Islet precursor cell (in vitro differentiated cells): ENCODE measurements around the gene TMEM135.

Source experiments
- DNase-seq: peaks from one replicate; pipeline ENCODE4 v3.0.0-alpha.2; 2018

Gene TMEM135

DNA sequence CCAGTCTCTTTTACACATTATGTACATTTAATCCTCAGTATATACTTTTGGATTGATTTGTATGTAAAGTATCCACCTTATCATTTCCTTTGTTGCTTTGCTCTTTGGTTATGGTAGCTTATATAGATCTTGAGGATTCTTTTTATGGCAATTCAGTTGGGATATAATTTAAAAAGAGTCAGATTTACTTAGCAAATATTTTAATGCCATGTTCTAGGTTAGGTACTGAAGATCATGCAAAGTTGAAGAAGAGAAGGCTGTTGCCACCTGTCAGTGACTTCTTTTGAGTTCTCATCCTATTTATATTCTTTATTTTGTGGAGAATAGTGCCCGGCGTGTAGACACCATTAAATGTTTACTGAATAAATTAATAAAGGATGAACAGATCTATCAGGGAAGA lies 279.7 kb downstream of the TMEM135 start:
- DNase-seq: no peak

DNA sequence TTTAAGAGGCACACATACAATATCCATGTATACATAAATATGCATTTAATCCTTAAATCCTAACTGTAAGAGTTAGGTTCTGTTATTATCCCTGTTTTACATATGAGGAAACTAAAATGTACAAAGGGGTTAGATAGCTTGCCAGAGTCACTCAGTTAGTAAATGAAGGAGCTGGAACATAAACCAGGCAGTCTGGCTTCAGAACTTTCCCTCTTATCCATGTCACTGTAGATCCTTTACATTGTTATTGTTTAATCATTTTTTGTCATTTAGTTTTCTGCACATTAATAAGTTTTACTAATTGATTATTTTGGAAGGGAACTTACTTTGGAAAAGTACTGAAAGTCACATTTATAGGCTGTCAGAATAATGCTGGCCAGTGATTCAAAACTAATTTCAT lies 282.4 kb downstream of the TMEM135 start:
- no peak for DNase-seq

DNA sequence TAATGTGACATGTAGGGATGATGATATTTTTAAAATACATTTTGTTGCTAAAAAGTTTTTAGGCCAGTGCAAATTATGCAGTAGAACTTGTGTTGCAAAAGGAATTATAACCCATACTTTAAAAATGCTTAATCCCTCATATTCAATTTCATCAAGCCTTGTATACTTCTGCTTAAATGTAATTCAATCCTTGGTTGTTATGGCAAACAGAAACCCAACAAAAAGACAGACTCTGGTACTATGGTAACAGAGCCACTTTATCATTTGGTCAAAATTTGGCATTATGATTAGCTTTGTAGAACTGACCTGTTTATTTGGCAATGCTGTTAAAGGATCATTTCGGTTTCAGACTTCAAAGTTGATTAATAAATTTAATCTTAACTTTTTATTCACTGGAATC lies 284.8 kb downstream of the TMEM135 start:
- no peak for DNase-seq

DNA sequence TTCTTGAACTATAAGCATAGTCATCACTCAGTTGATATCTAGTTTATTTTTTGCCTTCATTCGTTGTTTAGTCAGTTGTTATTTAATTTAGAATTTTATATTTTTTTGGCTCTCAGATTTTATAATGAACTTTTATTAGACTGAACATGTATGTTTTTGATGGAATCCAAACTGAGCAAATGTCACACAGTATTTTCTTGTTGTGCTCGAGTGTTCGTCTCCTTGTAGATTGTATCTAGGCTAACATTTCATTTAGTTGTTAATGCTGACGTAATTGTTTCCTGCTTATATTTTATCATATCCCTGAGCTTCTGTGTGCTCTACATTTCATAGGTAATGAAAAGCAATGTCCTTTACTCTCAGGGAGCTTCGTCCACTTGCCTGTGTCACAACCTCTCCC lies 286.2 kb downstream of the TMEM135 start:
- no peak for DNase-seq

DNA sequence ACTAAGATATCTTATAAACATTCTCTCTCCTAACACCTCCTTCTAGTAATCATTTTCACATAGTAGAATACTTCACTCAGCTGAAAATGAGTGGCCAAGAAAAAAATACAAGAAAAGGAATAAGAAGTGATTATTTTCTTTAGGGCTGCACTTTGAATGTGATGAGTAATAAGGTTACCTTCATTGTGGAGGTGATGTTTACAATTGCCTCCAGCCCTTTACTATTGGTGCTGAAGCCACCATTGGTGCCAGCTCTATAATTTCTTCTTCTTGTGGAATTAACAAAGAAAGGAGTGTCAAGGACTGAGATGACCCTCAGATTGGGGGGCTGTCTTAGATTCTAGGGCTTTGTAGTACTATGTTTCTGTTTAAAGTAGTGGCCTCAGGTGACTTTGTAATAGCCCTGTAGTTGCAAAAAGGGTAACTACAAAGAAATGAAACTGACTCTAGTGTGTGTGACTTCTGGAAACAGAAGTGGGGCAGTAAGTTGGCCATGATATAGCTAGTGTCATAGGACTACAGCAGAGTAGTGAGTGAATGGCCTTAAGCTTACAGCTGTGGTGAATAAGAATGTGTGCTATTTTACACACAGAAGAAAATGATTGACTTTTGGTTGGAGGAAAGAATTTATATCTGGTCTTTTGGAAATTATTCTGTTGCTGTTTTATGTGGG lies 287.2 kb downstream of the TMEM135 start:
- no peak for DNase-seq

DNA sequence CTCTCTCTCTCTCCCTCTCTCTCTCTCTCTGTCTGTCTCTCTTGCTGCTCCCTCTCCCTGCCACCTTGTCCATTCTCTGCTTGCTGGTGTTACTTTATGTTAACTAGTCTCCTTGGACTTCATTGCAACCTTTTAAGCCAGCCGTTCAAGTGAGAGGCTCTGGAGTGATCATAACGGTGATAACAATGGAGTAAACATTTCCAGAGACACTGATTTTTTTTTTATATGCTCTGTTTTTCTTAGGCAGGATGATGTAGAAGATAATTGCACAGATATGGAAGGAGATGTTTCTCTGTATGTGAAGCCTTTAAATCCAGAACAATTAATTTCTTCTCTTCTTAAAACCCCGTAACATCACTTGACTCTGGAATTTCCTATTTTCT lies 287.7 kb downstream of the TMEM135 start:
- no peak for DNase-seq

DNA sequence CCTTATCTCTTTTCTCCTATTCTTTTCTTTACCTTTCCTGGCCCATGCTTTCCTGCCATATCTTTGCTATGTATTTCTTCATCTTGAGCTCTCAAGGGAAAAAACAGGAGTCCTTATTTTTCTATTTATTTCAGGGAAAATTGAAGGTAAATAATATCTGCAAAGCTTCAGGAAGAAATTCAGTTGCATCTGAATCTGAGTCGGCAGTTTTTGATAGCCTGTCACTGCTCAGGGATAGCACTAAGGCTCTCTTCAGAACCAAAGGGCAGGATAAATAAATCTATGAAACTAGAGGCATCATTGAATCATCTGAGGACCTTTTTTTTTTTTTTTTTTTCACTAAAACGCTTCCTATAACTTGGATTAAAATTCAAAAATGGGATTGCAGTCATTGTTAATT lies 288.9 kb downstream of the TMEM135 start:
- DNase-seq: no peak

DNA sequence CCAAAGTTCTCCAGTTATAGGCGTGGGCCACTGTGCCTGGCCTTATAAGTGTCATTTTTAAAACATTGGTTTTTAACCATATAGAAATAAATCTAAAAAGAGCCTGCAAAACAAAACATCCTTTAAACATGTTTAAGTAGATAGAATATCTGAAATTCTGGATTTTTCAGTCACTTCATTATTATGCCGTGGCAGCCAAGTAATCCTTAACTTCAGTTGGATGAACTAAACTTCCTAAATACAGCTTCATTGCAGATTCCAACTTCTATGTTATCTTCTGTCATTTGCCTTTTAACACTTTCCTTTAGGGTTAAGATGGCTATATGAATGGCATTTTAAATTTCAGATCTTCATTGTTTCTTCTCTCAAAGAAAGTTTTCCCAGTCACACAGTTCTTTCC lies 291.4 kb downstream of the TMEM135 start:
- no peak for DNase-seq

DNA sequence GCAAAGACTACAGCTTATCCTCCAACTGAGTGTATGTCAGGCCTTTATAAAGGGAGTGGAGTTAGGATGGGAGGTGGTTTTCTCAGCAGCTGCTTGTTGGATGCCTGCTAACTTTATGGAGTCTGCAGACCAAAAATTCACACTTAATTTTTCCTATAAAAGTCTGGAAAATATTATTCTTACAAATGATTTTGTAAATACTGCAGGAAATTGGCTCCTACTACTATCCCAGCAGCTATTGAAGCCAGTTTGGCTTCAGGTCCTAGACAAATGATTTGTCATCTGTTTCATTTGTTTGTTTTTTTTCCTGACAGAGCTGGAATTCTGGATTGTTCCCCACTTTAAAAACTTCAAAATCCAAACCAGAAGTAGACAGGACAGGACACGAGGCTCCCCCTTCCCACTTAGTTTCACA lies 292.5 kb downstream of the TMEM135 start:
- no peak for DNase-seq

DNA sequence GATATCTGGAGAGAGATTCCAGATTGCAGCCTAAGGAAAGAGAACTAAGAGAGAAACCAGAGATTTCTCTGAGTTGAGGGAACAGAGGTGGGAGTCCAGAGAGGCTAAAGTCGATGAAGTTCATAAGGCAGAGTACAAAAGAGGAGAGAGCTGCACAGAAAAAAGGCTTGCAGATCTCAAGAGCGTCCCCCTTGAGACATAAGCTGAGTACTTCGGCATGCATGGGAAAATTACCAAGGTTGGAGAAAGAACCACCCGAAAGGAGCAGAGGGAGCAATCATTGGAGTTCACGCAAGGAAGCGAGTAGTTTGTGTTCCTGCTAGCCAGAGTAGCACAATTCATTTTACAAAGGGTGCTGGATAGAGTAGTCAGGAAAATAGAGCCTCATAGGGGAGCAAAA lies 293.5 kb downstream of the TMEM135 start:
- DNase-seq: no peak

DNA sequence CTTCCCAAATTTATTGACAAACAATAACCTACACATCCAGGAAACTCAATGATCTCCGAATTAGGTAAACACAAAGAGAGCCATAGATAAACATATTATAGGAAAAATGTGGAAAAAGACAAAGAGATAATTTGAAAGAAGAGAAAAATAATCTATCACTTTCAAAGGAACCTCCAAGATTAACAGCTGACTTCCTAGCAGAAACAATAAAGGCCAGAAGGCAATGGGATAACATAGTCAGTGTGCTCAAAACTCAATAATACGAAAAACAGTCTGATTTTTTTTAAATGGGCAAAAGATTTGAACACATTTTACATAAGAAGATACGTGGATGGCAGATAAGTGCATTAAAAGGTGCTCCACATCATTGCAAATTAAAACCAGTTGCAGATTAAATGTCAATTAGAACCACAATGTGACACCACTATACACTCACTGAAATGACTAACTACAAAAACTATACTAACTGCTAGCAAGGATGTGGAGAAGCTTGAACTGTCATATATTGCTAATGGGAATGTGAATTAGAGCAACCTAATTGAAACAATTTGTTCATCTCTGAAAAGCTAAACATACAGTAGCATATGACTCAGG lies 300.4 kb downstream of the TMEM135 start:
- no peak for DNase-seq

DNA sequence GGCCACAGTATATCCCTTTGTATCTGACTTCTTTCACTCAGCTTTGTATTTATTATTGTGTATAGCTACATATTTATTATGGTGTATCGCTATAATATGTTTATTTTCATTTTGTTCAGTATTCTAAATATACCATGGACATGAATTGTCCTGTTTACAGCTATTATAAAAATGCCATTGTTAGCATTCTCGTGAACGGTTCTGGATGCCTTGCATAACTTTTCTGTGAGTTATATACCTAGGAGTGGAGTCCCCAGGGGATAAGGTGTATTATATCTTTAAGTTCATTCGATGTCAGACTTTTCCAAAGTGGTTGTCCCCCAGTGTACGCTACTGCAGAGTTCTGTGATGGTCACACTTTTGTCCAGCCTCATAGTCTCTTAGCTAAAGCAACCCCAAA lies 301.7 kb downstream of the TMEM135 start:
- DNase-seq: no peak

DNA sequence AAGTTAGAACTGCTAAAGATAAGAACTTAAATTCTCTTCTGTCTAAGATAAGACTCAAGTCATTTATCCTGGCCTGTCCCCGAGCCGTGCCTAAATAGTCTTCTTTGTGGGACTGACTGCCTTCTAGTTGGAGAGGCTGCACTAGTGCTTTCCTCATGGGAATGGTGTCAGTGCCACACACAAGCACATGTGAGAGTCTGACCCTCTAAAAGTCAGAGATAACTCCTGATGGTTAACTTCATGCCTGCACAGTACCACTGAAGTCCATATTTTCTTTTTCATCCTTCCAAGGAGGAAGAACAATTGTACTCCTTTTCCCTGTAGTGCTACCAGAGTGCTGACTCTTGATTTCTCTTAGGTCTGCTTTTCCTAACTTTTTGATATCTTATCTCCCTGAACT lies 309.7 kb downstream of the TMEM135 start:
- no peak for DNase-seq

DNA sequence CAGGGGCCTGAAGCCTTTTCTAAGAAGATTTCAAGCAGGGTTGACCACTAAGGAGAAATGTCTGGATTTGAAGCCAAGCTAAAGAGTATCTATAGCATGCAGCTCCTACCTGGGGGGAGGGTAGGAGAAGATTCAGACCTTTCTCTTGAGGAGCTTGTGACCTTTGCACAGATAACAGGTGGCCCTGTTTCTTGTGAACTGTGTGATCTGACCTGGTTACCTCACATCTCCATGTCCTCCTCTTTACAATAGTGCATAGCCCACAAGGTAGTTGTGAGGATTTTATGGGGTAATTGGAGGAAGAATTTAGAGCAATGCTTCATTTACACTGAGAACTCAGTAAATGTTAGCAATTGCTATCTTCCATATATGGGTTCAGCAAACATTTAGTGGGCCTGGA lies 310.1 kb downstream of the TMEM135 start:
- no peak for DNase-seq

DNA sequence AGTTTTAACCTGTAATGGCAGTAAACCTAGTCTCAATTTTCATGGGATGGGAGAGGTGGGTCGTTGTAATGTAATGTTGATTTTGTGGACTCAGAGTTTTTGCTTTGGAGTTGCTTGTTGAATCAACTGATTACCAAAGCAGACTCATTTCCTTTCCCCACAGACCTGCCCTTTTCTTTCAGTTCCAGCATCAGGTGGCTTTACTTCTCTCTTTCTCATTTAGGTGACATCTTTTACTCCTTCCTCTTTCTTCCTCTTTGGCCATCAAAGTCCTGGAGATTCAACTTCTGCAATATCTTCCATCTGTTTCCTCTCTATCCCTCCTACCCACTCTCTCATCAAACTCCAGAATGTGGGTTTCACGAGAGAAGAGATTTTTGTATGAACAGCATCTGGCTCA lies 313.9 kb downstream of the TMEM135 start:
- DNase-seq: no peak

DNA sequence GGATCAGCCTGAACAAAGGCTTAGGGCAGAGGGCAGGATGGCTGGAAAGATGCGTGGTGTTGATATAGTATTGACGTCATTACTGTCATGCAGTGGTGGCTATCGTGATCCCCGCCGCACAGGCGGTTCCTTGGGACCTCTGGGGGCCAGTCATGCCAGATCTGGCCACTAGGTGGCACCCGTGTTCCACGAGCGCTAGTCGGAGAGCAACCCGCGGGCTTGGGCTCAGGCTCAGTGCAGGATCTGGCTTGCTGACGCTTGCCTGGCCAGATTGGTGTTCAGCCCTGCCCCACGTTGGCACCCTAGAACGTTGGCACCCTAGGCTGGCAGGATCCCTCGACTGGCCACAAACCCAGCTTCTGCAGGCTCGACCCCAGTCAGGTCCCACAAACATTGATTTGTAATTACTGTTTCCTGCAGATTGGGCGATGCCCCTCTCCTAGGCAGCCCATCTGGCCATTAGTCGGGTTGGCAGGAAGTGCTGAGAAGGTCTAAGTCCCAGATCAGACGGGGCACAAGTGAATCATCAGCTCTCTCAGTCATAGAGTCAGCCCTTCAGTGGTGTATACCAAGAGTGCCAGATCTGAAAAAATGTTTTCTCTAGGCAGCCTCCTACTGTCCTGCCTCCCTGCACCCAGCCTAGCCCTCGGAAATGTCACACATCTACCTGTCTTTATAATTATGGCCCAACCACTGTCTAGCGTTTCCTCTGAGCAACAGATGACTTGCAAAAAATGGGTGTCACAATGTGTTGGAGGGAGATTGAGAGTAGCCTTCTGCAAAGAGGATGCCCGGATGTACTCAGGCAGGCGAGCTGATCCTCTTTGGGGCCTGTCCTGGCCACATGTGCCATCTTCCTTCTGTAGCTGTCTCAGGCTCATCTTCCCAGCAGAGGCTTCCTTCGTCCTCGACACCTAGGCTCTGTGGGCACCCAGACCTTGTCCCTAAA lies 315.3 kb downstream of the TMEM135 start:
- DNase-seq: peak; percentile 89

DNA sequence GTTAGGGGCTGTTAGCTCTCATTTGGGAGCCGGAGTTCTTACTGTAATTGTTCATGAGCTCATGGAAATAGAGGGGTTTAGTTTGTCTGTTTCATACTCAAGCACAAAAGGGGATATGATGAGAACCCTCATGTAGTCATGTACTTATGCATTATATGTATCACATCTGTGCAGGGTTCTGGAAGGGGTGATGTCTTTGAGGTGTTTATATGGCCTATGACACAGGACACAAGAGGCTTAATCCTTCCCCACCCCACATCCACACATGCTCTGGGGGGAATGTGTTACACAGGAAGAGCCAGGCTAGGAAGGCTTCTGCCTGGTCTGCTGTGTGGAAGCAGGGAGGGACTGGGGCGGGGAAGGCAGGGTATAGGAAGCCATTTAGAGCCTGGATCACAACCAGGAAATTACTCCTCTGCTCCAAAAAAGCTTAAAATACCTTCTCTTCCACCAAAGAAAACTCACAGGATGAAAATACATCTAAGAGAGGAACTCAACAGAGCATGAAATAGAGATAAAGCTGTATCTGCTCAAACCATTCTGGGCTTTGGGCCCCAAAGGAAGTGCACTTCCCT lies 316.1 kb downstream of the TMEM135 start:
- DNase-seq: no peak

DNA sequence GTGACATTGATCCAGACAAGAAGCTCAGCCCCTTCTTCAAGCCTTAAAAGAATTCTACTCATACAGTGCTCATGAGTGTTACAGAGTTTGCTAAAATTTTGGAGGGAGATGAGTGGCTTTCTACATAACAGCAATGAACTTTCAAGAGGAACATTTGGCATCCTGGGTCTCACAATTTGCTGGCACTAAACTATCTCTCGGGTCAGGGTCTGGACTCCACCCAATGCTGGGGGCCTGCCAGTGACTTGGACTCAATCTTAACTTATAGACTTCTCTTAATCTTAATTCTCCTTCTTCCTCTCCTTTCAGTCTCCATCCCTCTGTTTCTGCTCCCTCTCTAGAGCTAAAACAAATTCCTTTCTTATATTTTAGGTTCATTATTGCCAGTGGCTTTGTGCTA lies 317.9 kb downstream of the TMEM135 start:
- DNase-seq: no peak

DNA sequence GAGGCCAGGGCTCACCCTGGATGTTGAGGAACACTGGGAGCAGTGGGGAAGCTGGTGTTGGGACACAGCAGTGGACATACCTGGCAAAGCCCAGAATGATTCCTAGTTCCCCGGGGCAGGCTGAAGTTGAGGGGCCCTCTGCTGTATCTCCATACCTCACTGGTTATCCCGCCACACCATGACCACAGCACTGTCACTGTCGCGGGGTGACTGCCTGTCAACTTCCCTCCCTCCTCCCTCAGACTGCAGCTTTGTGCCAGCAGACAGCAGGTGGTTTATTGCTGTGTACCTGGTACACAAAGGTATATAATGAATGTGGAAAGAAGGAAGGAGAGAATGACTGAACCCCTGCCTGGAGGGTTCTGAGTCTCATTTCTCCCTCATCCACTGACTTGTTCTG lies 318.7 kb downstream of the TMEM135 start:
- DNase-seq: no peak

DNA sequence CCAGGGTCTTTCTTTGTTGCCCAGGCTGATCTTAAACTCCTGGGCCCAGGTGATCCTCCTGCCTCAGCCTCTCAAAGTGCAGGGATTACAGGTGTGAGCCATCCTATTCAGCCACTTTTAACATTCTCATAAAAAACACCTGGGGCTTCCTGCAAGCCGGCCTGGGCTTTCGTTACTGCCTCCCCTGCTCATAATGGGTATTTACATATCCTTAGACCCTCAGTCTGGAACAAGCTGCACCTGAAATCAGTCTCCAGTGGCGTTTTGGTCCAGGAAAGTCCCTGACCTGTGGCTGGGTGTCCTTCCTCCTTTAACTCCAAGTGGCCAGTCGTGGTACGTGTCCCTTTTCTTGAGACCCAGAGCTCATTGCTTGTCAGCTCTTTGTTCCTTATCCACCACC lies 320.7 kb downstream of the TMEM135 start:
- no peak for DNase-seq

DNA sequence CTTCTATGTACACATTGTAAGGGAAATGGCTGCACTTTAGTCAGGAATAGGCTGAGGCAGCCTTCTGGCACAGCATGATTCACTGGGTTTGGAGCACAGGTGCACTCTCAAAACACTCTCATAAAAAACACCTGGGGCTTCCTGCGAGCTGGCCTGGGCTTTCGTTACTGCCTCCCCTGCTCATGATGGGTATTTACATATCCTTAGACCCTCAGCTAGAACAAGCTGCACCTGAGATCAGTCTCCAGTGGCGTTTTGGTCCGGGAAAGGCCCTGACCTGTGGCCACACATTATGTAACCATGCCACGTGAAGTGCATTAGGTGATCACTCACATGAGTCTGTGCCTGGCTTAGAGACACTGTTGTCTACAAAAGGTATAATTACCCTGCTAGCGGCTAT lies 321.7 kb downstream of the TMEM135 start:
- no peak for DNase-seq

DNA sequence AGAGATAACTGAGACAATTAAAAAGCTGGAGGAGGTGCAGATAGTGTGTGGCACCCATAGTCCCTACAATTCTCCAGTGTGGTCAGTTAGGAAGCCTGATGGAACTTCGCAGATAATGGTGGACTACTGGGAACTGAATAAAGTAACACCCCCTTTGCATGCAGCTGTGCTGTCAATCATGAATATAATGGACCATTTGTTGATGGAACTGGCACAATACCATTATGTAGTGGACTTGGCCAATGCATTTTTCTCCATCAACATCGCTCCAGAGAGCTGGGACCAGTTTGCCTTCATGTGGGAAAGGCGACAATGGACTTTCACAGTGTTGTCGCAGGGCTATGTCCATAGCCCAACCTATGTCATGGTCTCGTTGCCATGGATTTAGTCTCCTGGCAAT lies 324.2 kb downstream of the TMEM135 start:
- no peak for DNase-seq

DNA sequence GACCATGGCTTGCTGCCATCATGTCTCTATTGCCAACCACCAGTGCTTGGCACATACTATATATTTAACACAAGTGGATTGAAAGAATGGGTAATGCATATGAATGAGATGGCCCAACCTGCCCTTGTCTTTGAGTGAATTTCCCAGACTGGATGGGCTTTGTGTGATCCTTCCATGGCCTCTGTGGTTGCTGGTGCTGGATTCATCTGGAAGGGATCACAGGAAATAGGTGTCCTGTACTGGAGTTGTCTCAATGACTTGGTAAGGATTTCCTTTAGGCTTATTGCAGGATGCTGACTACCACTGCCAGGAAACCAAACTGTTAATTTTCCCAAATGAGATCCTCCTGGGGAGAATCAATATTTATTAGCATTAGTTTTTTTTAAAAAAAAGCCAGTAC lies 328.6 kb downstream of the TMEM135 start:
- no peak for DNase-seq
